ENCODE data around the gene NES.
"Not testable (repeated sequence)": the region's sequence is repeated elsewhere in the genome, so short reads cannot be mapped to it uniquely, and the experiment has no call there.

The NES gene

DNA sequence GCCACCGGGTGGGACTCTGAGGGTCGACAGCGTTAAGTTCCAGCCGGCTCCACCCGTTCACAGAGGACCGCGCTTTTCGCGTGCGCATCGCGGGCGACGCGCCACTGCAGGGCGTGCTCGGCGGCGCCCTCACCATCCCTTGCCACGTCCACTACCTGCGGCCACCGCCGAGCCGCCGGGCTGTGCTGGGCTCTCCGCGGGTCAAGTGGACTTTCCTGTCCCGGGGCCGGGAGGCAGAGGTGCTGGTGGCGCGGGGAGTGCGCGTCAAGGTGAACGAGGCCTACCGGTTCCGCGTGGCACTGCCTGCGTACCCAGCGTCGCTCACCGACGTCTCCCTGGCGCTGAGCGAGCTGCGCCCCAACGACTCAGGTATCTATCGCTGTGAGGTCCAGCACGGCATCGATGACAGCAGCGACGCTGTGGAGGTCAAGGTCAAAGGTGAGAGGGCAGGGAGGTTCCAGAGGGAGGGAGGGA lies 30.4 kb downstream of the NES start:
- no peak for DNase-seq (ENCODE audit: low read depth in 2 of 2)

GRCh38 chr1:156645666-156646065 lies 31.5 kb downstream of the NES start:
- no peak for DNase-seq (ENCODE audit: low read depth in 2 of 2)

GRCh38 chr1:156645056-156645455 lies 32.2 kb downstream of the NES start:
- DNase-seq (ENCODE audit: low read depth in 2 of 2) = no peak

GRCh38 chr1:156644640-156645039 lies 32.6 kb downstream of the NES start:
- DNase-seq (ENCODE audit: low read depth in 2 of 2) = no peak

DNA sequence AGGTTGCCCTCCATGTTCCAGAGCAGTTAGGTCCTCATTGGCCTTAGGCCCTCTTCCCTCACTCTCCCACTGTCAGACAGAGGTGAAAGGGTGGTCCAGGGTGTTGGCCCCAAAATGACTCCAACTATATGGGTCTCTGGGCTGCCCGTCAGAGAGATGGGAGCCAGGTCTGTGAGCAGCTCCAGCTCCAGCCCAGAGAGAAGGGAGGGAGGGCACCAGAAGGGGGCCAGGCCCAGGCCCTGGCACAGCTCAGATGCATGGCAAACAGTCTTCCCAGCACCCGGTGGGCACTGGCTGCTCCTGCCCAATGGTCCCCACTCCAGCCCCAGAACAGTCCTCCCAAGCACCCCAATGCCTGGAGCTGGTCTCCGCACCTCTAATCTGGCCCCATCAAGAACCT lies 33.1 kb downstream of the NES start:
- DNase-seq (ENCODE audit: low read depth in 2 of 2) = no peak

GRCh38 chr1:156643778-156644092 lies 33.5 kb downstream of the NES start:
- no peak for DNase-seq (ENCODE audit: low read depth in 2 of 2)

- DNase-seq (ENCODE audit: low read depth in 2 of 2) = no peak
Measured at GRCh38 chr1:156643049-156643777, 34.0 kb downstream of the NES start.

DNA sequence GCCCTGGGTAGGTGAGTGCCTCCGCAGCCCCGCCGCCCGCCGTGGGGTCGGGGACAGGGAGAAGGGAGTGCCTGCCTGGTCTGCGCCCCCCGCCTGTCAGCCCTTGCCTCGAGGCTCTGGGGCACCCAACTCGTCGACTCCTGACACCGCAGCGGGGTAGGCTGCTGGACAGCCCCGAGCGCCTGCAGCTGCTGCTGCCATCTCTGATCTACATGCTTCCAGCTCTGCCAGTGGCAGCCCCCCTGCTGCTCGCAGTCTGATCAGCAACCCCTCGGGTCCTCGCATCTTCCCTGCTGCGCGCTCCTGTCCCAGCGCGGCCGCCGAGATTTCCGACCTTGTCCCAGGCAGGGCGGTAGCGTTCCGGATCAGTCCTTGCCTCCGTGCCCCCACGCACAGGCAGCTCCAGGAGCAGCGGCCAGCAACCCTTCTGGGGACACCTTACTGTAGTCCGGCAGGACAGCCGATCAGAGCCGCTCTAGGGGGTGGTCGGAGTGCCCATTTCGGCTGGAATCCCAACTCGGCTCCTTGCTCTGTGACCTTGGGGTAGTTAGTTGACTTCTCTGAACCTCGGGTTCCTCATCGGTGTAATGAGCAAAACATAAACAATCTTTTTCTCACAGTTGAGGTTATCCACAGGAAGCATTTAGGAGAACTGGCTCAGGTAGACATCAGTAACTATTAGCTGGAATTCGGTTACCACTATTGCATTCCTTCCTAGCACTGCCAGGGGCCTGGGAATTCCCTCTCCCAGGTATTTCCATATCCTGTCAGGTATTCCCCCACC lies 34.8 kb downstream of the NES start:
- no peak for DNase-seq (ENCODE audit: low read depth in 2 of 2)

- no peak for DNase-seq (ENCODE audit: low read depth in 2 of 2)
Measured at GRCh38 chr1:156641761-156642264, 35.4 kb downstream of the NES start, which contains the start of gene BCAN. TSS of gene BCAN (plus strand) at chr1:156642117. CDS start at chr1:156646055, 3,938 bp downstream.

- no peak for DNase-seq (ENCODE audit: low read depth in 2 of 2)
Measured at GRCh38 chr1:156640842-156641706, 36.1 kb downstream of the NES start.

- DNase-seq (ENCODE audit: low read depth in 2 of 2) = no peak
Measured at GRCh38 chr1:156639601-156640101, 37.6 kb downstream of the NES start.

- no peak for DNase-seq (ENCODE audit: low read depth in 2 of 2)
Measured at GRCh38 chr1:156638189-156638985, 38.8 kb downstream of the NES start.

DNA sequence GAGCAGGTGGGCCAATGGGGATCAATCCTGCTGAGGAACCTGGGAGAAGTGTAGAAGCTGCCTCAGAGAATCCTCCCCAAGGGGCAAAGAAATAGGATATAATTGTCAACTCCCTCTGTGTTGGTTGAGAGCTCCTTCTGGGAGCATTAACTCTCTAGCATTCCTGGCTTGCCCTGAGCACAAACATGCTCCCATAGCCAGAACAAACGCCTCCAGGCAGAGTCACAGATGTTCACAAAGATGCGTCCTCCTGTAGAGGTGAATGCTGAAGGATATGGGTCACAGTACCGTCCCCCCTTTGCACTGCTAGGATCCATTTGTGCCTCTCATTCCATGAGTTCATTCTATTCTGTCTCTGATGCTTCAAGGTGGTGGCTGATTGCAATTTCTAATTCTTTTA lies 44.9 kb downstream of the NES start:
- no peak for DNase-seq (ENCODE audit: low read depth in 2 of 2)

GRCh38 chr1:156631152-156631551 lies 46.1 kb downstream of the NES start:
- DNase-seq (ENCODE audit: low read depth in 2 of 2) = not testable (repeated sequence)

- DNase-seq (ENCODE audit: low read depth in 2 of 2) = no peak
Measured at GRCh38 chr1:156629823-156630449, 47.3 kb downstream of the NES start.

DNA sequence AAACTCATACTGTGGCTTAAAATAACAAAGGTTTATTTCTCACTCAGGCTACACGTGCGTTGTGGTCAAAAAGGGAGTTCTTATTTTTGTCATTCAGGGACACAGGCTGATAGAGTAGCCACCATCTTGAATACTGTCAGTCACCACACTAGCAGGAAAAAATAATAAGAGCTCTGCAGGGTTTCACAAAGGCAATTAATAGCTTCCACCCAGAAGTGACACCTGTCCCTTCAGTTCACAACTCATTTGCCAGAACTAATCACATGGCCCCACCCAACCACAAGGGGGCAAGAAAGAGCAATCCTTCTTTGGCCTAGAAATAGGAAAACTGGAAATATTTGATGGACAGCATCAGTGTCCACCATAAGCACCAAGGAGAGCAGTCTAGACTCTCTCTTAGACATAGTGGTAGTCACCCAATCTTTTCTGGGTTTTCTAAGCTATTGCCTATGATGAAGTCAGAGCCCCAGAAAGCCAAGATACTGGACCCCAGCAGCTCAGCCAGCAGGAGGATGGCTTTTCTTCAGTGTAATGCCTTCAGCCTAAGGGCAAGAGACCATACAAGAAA lies 49.8 kb downstream of the NES start:
- no peak for DNase-seq (ENCODE audit: low read depth in 2 of 2)

GRCh38 chr1:156626079-156626438 lies 51.1 kb downstream of the NES start:
- no peak for DNase-seq (ENCODE audit: low read depth in 2 of 2)

DNA sequence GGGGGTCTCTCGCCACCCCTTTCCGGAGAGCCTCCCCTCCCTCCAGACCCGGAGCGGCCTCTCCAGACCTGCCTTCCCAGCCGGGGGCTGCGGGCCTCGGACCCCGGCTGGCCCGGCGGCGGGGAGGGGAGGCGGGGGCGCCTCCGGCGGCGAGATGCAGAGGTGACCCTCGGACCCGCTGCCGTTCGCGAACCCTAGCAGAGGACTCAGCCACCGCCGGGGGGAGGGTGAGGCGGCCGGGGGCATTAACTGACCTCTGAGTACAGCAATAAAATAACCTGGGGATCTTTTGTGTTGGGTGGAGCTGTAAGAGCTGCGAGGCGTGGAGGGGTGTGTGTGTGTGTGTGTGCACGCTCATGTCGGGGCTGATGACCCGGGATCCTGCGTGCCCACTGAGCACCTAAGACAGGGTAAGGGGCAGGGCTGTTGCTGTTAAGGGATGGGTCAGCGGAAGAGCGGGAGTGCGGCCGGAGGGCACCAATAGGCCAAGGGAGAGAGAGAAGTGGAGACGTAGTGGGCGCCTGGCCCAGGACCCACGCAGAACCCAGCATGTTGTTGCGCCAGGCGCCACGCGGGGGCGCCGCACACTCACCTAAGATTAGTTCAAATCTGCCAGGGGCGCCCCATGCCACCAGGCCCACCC lies 51.6 kb downstream of the NES start:
- DNase-seq (ENCODE audit: low read depth in 2 of 2) = peak; percentile 54 to 62

DNA sequence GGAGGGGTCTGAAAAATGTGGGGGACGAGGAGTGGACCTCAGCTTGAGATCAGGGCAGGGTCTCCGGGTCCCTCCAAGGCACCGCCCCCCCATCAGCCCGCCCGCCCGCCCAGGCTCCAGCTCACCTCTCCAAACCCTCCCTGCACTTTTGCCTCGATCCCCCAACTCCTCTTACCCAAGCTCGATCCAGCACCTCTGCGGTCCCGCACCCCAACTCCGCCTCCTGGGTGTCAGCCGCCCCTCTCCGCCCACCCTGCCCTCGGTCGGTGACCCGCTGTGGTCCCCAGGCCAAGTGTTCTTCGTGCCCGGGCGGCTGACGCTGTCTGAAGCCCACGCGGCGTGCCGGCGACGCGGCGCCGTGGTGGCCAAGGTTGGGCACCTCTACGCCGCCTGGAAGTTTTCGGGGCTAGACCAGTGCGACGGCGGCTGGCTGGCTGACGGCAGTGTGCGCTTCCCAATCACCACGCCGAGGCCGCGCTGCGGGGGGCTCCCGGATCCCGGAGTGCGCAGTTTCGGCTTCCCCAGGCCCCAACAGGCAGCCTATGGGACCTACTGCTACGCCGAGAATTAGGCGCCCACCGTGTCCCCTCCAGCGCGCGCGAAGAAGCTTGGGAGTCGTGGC lies 52.3 kb downstream of the NES start:
- no peak for DNase-seq (ENCODE audit: low read depth in 2 of 2)
